HG03571 (cell line): Measurements from ENCODE around the gene TRPC3.
"Not testable (repeated sequence)": the region's sequence is repeated elsewhere in the genome, so short reads cannot be mapped to it uniquely, and the experiment has no call there.

Source experiments
- ATAC-seq: cut with Tn5 transposase; IDR thresholded peaks from one replicate; pipeline ENCODE4 v1.9.1; 2021; ENCODE audit not compliant: unreplicated experiment

Gene TRPC3

GRCh38 chr4:121950212-121950679, 1.6 kb downstream of the TRPC3 start:
- peak; percentile 88 for ATAC-seq

- ATAC-seq: no peak
These were observed 5.2 kb downstream of the TRPC3 start for GRCh38 chr4:121946644-121947043.

- peak; percentile 79 for ATAC-seq
These were observed 7.9 kb downstream of the TRPC3 start for GRCh38 chr4:121943941-121944340.

GRCh38 chr4:121939690-121940089, 12.2 kb downstream of the TRPC3 start:
- no peak for ATAC-seq

GRCh38 chr4:121938282-121939092, 13.4 kb downstream of the TRPC3 start:
- no peak for ATAC-seq

GRCh38 chr4:121936101-121936500, 15.8 kb downstream of the TRPC3 start:
- ATAC-seq: no peak

GRCh38 chr4:121934635-121935034, 17.2 kb downstream of the TRPC3 start:
- no peak for ATAC-seq

- ATAC-seq: no peak
These were observed 19.5 kb downstream of the TRPC3 start for GRCh38 chr4:121932212-121932974.

- ATAC-seq: no peak
These were observed 21.6 kb downstream of the TRPC3 start for GRCh38 chr4:121930304-121930703.

GRCh38 chr4:121927948-121928347, 23.9 kb downstream of the TRPC3 start:
- ATAC-seq: no peak

- ATAC-seq: not testable (repeated sequence)
These were observed 25.4 kb downstream of the TRPC3 start for GRCh38 chr4:121926490-121926889.

- no peak for ATAC-seq
These were observed 28.6 kb downstream of the TRPC3 start for GRCh38 chr4:121923306-121923705.

GRCh38 chr4:121913667-121914066, 38.2 kb downstream of the TRPC3 start:
- no peak for ATAC-seq

GRCh38 chr4:121908346-121908745, 43.5 kb downstream of the TRPC3 start:
- ATAC-seq: no peak

- ATAC-seq: peak; percentile 81
These were observed 51.5 kb downstream of the TRPC3 start for GRCh38 chr4:121900132-121900983.

- no peak for ATAC-seq
These were observed 53.7 kb downstream of the TRPC3 start for GRCh38 chr4:121898150-121898549.

- no peak for ATAC-seq
These were observed 63.7 kb downstream of the TRPC3 start for GRCh38 chr4:121888134-121888533.

- no peak for ATAC-seq
These were observed 66.7 kb downstream of the TRPC3 start for GRCh38 chr4:121885115-121885514.

GRCh38 chr4:121881158-121881557, 70.7 kb downstream of the TRPC3 start:
- no peak for ATAC-seq

GRCh38 chr4:121879135-121879534, 72.7 kb downstream of the TRPC3 start:
- ATAC-seq: no peak
